Measurements from ENCODE around the gene UBE3C. TPM values are rescaled to one million over a fixed set of nuclear protein-coding genes. Genes with fewer than 3 reads are reported as not detected.

UBE3C gene
- total and polyA plus RNA-seq, 4 donors: 12.7 to 91.8 (median 46.1) TPM

DNA sequence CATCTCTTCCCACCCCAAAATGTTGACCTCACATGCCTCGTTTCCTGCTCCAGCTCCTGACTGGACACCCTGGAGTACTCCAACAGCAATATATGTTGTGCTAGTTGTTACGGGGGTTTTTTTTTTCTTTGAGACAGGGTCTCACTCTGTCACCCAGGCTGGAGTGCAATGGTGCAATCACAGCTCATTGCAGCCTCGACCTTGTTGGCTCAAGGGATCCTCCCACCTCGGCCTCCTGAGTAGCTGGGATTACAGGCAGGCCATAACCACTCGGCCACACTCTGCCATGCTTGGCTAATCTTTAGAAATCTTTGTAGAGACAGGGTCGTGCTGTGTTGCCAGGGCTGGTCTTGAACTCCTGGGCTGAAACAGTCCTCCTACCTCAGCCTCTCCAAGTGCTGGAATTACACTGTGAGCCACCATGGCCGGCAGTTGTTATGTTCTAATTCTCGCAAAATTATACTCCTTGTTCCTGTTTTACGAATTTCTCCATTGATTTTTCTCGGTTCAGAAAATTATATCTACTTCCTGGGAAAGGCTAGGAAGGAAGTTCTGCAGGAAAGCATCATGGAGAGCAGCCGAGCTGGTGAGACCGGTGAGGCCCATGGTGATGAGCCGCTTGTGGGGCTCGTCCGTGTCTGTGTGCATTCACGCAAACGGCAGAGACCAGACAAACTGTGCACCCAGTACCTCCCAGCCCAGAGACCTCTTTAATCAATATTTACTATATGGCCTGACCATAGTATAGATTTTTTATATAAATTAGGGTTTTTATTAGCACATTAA, 145.7 kb downstream of the UBE3C start:
- TF ChIP-seq, protein P1, sequence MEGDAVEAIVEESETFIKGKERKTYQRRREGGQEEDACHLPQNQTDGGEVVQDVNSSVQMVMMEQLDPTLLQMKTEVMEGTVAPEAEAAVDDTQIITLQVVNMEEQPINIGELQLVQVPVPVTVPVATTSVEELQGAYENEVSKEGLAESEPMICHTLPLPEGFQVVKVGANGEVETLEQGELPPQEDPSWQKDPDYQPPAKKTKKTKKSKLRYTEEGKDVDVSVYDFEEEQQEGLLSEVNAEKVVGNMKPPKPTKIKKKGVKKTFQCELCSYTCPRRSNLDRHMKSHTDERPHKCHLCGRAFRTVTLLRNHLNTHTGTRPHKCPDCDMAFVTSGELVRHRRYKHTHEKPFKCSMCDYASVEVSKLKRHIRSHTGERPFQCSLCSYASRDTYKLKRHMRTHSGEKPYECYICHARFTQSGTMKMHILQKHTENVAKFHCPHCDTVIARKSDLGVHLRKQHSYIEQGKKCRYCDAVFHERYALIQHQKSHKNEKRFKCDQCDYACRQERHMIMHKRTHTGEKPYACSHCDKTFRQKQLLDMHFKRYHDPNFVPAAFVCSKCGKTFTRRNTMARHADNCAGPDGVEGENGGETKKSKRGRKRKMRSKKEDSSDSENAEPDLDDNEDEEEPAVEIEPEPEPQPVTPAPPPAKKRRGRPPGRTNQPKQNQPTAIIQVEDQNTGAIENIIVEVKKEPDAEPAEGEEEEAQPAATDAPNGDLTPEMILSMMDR (IDR thresholded peaks at IDR 0.05; ENCODE audit: control extremely low read depth, extremely low read depth): no peak
- H3K27ac ChIP-seq (ENCODE audit: low read depth in 1 of 2, low read length in 1 of 2): no peak overlapping the region
- 79 to 90% methylated on average over 17 of the region's 17 CpGs for WGBS, 2 donors
- ATAC-seq (ENCODE audit: insufficient read depth, low FRiP score) (no peak), DNase-seq (no peak)
- H3K27me3 ChIP-seq (ENCODE audit: control insufficient read depth in 3 of 3, insufficient read depth in 3 of 3, low read length in 2 of 3): no peaks in the 10 kb centered on the region
- peaks cover 0 to 11% (median 0%) of the 10 kb centered on the region in 4 donors for H3K9me3 ChIP-seq (ENCODE audit: control insufficient read depth in 4 of 4, insufficient read depth in 3 of 4, low read length in 3 of 4)
- H3K9ac ChIP-seq (ENCODE audit: insufficient read depth in 1 of 2, low read length in 2 of 2): no peak overlapping the region
- H3K4me3 ChIP-seq: no peak overlapping the region
- H3K36me3 ChIP-seq (ENCODE audit: control insufficient read depth in 4 of 4, insufficient read depth in 4 of 4, low read length in 4 of 4): no peaks in the 10 kb centered on the region
- H3K4me1 ChIP-seq (ENCODE audit: control insufficient read depth in 5 of 5, insufficient read depth in 5 of 5, low read length in 5 of 5): peaks cover 0 to 4% (median 0%) of the 10 kb centered on the region in 5 donors

DNA sequence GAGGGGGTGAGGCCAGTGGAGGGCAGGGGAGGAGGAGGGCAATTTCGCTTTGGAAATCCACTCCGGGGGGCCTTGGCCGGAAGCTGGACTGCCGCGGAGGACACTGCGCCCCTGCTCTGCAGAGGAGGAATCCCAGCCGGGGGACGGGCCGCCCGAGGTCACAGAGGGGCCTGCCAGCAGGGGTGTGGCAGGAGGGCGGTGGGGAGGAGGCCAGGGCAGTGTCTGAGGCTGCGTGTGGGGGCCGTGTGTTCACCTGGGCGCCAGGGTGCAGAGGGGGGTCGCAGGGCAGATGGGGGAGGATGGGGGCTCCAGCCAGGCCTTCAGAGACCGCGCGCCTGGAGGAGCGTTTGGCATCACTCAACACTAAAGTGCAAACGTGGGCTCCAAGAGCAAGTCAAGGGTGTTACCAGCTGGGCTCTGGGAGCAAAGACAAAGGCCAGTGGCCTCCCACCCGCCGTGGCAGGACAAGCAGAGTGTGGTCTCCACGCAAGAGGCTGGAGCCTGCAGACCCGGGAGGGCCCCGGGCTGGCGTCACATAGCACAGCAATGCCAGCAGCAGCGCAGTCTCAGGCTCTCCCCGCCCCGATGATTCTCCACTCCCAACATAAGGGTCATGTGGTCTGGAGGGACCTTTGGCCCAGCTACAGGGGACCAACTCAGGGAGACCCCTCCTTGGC, 152.8 kb downstream of the UBE3C start:
- no peak for ATAC-seq (ENCODE audit: insufficient read depth, low FRiP score)
- H3K27me3 ChIP-seq (ENCODE audit: control insufficient read depth in 3 of 3, insufficient read depth in 3 of 3, low read length in 2 of 3): no peaks in the 10 kb centered on the region

DNA sequence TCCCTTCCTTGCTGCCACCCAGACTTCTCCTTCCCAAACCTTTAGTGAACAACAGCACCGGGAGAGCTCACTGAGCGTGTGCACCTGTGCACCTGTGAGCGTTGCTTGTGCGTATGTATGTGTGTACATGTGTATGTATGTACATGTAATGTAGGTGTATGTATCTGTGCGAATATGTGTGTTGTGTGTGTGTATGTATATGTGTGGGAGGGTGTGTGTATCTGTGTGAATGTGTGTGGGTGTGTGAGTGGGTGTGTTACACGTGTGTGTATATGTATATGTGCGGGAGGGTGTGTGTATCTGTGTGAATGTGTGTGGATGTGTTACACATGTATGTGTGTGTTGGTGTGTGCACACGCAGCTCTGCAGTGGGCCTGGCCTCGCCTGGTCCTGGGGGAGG, 153.5 kb downstream of the UBE3C start:
- ATAC-seq (ENCODE audit: insufficient read depth, low FRiP score): no peak
- peaks cover 0 to 4% (median 0%) of the 10 kb centered on the region in 4 donors for H3K9me3 ChIP-seq (ENCODE audit: control insufficient read depth in 4 of 4, insufficient read depth in 3 of 4, low read length in 3 of 4)
- H3K27me3 ChIP-seq (ENCODE audit: control insufficient read depth in 3 of 3, insufficient read depth in 3 of 3, low read length in 2 of 3): no peaks in the 10 kb centered on the region
- no peak for DNase-seq
- no peak overlapping the region for H3K4me3 ChIP-seq
- H3K4me1 ChIP-seq (ENCODE audit: control insufficient read depth in 5 of 5, insufficient read depth in 5 of 5, low read length in 5 of 5): no peaks in the 10 kb centered on the region
- 93 to 96% methylated on average over 9 of the region's 9 CpGs for WGBS, 2 donors
- H3K27ac ChIP-seq (ENCODE audit: low read depth in 1 of 2, low read length in 1 of 2): no peak overlapping the region
- H3K9ac ChIP-seq (ENCODE audit: insufficient read depth in 1 of 2, low read length in 2 of 2): no peak overlapping the region
- TF ChIP-seq, protein P1 (IDR thresholded peaks at IDR 0.05; ENCODE audit: control extremely low read depth, extremely low read depth): no peak
- H3K36me3 ChIP-seq (ENCODE audit: control insufficient read depth in 4 of 4, insufficient read depth in 4 of 4, low read length in 4 of 4): no peaks in the 10 kb centered on the region

More for the DNA sequence above, 152.8 kb downstream of the UBE3C start:
- Histone ChIP-seq H3K36me3 (ENCODE audit: control insufficient read depth in 4 of 4, insufficient read depth in 4 of 4, low read length in 4 of 4) (no peaks in the 10 kb centered on the region), H3K4me1 (ENCODE audit: control insufficient read depth in 5 of 5, insufficient read depth in 5 of 5, low read length in 5 of 5) (no peaks in the 10 kb centered on the region), H3K4me3 (no peak overlapping the region), H3K9ac (ENCODE audit: insufficient read depth in 1 of 2, low read length in 2 of 2) (no peak overlapping the region), H3K27ac (ENCODE audit: low read depth in 1 of 2, low read length in 1 of 2) (no peak overlapping the region), H3K9me3 (ENCODE audit: control insufficient read depth in 4 of 4, insufficient read depth in 3 of 4, low read length in 3 of 4) (peaks cover 0 to 4% (median 0%) of the 10 kb centered on the region in 4 donors)
- TF ChIP-seq, protein P1 (IDR thresholded peaks at IDR 0.05; ENCODE audit: control extremely low read depth, extremely low read depth): no peak
- WGBS, 2 donors: 85 to 93% methylated on average over 26 to 29 of the region's 29 CpGs
- no peak for DNase-seq

Data from lung (tissue), 12 donors.